ENCODE results near the gene GUK1.

DNA sequence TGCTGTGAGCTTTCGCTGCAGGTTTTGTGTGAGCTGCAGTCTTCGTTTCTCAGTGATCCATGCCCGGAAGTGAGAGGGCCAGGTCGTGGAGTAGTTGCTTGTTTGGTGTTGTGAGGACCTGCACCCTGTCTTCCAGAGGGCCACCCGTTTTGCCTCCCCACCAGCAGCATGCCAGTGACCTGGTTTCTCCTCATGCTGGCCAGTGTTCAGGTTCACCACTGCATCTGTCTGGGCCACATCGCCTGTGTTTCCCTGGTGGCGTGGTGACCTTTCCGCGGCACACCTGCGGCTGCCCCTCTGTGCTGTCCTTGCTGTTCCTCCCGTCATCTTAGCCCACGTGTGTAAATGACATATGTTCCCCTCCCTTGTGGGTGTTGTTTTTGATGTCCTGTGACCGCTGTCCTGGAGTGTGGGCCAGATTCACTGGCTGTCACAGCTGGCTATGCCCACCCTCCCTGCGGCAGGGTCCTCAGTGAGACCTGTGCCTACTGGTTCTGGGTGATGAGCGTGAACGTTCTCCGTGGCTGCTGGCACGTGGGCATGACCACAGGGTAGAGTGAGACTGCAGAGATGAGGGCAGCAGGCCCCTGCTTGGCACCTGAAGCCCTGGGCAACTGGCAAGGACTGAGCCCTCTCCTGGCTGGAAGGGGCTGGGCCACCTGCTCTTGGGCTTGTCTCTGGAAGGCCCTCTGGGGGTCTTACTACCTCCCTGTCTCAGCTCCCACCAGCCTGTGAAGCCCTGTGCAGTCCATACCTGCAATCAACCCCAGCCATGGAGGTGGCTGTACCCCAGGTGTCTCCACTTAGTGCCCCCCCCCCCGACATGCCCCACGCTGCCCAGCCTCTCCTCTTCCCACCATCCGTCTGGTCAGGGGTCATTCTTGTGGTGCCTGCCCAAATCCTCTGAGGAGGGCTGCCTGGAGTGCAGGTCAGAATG lies 32.8 kb downstream of the GUK1 start:
- TF ChIP-seq, protein P1, sequence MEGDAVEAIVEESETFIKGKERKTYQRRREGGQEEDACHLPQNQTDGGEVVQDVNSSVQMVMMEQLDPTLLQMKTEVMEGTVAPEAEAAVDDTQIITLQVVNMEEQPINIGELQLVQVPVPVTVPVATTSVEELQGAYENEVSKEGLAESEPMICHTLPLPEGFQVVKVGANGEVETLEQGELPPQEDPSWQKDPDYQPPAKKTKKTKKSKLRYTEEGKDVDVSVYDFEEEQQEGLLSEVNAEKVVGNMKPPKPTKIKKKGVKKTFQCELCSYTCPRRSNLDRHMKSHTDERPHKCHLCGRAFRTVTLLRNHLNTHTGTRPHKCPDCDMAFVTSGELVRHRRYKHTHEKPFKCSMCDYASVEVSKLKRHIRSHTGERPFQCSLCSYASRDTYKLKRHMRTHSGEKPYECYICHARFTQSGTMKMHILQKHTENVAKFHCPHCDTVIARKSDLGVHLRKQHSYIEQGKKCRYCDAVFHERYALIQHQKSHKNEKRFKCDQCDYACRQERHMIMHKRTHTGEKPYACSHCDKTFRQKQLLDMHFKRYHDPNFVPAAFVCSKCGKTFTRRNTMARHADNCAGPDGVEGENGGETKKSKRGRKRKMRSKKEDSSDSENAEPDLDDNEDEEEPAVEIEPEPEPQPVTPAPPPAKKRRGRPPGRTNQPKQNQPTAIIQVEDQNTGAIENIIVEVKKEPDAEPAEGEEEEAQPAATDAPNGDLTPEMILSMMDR (conservative IDR thresholded peaks at IDR 0.05; ENCODE audit: low read depth in 2 of 2), result no peak
- no peak for TF ChIP-seq JUNB (IDR thresholded peaks at IDR 0.05; ENCODE audit: unreplicated experiment)

All from GM23338 (cell line).